Jurkat, Clone E6-1 (cell line): ENCODE measurements around the gene BOLA3.

Experiments used
- DNase-seq: peaks from one replicate; pipeline ENCODE4 v3.0.0-alpha.2; 2011; ENCODE audit warnings: low read depth, low spot score
- H3K4me3 ChIP-seq: 2 replicates; pipeline ENCODE4 v1.5.1; 2011; ENCODE audit warnings: mild to moderate bottlenecking, low read length, control low read depth, moderate library complexity

Gene BOLA3

GRCh38 chr2:74087696-74088095 is 60.0 kb downstream of the BOLA3 start:
- H3K4me3 ChIP-seq: no peak overlapping the region
- DNase-seq: no peak

GRCh38 chr2:74086021-74086420 is 61.7 kb downstream of the BOLA3 start:
- DNase-seq: no peak

More at GRCh38 chr2:74086021-74086420, 61.7 kb downstream of the BOLA3 start:
- no peak overlapping the region for H3K4me3 ChIP-seq
